LNCaP clone FGC (cell line): ENCODE measurements around the gene TBX10.
"Not testable (repeated sequence)": the region's sequence is repeated elsewhere in the genome, so short reads cannot be mapped to it uniquely, and the experiment has no call there.

Experiments used
- DNase-seq: peaks from one replicate; pipeline ENCODE4 v3.0.0-alpha.2; 2011; ENCODE audit warnings: low read depth
- H3K4me3 ChIP-seq: 2 replicates; pipeline ENCODE4 v1.5.1; 2011; ENCODE audit warnings: mild to moderate bottlenecking, low read depth, low read length, control low read depth
- TF ChIP-seq, protein P1 (sequence below): IDR thresholded peaks from 2 replicates; pipeline ENCODE4 v1.5.1; 2012; ENCODE audit warnings: mild to moderate bottlenecking; ENCODE audit not compliant: control insufficient read depth, insufficient read depth; ENCODE audit errors: extremely low read depth

The TBX10 gene

DNA sequence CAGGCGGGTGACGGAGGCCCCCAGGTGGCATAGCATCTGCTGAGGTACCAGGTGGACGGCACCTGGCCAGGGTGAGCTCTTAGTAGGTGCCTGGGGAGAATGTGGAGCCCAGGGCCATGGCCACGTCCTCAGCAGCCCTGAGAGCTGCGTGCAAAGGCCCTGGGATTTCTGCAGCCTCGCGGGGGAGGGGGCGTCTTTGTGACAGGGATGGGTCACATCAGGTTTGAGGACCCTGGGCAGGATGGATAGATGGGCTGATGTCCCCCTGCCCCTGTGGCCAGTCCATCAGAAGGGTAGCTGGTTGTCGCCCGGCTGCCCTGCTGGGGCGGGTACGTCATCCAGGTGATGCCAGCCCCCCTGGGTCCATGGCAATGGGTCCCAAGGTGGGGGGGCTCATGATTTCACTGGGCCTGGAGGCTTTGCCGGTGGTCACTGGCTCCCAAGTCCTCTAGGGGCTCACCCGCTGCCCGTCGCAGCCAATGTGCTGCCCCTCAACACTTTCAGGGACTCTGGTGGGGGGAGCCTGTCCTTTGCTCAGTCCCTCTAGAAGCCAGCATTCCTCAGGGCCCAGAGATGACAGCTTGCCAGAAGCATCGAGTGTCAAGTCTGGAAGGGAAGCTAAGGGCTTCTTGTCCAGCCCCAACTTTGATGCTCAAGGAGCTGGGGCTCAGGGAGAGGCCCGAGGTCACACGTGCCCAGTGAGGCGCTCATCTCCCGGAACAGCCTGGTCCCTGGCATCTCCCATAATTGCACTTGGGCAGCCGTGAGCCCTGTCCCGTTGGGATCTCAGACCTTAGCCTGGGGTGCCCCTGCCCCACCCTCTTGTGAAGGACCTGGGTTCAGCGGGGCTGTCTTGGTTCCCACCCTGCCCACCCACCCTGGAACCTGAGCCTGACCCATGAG lies 777 bp downstream of the TBX10 start:
- TF ChIP-seq, protein P1, sequence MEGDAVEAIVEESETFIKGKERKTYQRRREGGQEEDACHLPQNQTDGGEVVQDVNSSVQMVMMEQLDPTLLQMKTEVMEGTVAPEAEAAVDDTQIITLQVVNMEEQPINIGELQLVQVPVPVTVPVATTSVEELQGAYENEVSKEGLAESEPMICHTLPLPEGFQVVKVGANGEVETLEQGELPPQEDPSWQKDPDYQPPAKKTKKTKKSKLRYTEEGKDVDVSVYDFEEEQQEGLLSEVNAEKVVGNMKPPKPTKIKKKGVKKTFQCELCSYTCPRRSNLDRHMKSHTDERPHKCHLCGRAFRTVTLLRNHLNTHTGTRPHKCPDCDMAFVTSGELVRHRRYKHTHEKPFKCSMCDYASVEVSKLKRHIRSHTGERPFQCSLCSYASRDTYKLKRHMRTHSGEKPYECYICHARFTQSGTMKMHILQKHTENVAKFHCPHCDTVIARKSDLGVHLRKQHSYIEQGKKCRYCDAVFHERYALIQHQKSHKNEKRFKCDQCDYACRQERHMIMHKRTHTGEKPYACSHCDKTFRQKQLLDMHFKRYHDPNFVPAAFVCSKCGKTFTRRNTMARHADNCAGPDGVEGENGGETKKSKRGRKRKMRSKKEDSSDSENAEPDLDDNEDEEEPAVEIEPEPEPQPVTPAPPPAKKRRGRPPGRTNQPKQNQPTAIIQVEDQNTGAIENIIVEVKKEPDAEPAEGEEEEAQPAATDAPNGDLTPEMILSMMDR, result no peak
- H3K4me3 ChIP-seq, result no peak overlapping the region
- no peak for DNase-seq

DNA sequence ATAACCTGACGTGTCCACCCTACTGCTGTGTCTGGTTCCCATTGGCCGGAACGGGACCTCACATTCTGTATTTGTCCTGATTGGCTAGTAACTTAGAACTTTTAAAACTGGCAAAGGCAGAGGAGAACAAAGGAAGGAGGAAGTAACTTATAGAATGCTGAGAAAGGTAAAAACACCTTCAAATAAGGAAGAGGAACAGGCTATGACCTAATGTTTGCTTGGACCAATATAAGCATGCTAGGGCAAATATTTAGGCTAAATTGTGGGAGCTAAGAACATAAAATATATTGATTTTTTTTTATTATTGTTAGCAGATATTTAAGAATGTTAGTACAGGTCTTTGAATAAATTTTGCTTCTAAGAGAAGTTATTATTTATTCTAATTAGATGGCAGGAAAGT lies 2.1 kb downstream of the TBX10 start:
- DNase-seq, result peak; percentile 91

GRCh38 chr11:67636962-67637361 lies 2.6 kb downstream of the TBX10 start:
- no peak for DNase-seq
- TF ChIP-seq, protein P1, result no peak
- no peak overlapping the region for H3K4me3 ChIP-seq

More for the DNA sequence above, 2.1 kb downstream of the TBX10 start:
- not testable (repeated sequence) for H3K4me3 ChIP-seq

DNA sequence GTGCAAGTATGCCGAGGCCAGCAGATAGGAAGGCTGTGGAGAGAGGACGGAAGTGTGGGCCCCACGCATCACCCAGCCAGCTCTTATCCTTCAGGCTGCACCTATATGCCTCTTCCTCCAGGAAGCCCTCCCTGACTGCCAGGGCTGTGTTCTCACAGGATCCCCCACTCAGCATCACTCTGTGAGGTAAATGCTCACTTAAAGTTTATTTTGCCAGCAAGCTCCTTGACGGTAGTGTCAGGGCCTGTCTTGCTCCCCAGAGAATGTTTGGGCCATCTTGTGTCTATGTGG lies 4.4 kb downstream of the TBX10 start:
- DNase-seq, result no peak
- TF ChIP-seq, protein P1, result no peak
- no peak overlapping the region for H3K4me3 ChIP-seq

DNA sequence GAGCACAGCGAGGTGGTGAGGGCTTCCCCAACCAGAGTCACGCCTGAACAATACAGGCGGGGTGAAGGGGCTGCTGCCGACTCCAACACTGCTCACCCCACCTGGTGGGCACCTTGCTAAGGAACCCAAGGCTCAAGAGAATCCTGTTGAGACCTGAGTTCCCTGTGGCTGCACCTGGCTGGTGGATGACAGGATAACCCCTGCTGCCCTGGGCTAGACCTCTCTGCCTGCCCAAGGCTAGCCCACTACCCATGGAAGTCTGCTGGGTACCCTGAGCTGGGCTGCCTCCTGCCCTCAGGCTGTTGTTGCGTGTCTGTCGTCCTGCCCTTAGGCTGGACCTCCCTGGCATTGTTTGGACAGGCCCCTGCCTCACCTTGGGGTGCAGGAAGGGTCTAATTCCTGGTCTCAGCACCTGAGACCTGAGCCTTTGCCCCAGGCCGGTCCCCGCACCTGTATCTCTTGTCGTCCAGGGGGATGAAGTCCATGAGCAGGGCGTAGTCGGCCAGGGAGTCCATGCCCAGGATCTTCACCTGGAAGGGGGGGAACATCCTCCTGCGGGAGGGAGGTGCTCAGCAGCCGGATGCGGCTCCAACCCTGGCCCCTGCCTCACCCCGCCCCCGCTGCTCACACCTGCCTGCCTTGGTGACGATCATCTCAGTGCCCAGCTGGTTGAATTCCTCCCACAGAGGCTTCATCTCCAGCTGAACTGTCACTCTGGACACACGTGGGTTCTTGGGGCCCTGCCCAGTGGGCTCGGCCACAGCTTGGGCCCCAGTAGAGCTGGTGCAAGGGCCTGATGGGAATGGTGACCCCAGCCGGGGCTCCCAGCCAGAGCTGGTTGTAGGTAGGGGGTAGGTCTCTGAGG lies 5.0 kb downstream of the TBX10 start:
- TF ChIP-seq, protein P1, result no peak
- no peak overlapping the region for H3K4me3 ChIP-seq
- DNase-seq, result no peak

DNA sequence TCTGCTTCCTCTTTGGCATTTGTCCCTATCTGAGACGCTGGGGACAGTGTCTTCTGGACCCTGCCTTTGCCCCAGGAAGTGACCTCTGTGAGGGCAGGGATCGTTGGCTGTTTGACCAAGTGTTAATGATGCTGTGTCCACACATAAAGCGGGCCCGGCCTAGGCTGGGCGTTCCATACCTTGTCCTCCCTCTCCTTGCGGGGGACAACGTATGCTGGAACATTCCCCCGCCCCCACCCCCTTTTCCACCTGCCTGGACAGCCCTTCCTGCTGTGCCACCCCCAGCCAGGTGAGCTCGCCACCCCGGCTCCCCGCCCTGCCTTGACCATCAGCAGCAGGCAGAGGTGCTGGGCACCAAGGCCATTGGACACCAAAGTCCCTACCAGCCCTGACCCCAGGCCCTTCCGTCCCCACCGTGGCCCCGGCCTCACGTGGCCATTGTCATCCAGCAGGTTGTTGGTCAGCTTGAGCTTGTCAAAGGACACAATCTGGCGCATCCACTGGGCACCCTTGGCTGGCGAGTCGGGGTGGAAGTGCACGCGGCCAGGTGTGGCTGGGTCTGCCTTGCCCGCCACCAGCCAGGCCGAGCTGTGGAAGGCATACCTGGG lies 5.7 kb downstream of the TBX10 start:
- no peak for DNase-seq
- H3K4me3 ChIP-seq, result no peak overlapping the region
- TF ChIP-seq, protein P1, result no peak
